Astrocyte (in vitro differentiated cells and primary cell): ENCODE data around the gene HBG2. TPM values are rescaled to one million over a fixed set of nuclear protein-coding genes. Genes with fewer than 3 reads are reported as not detected.

Experiments
- DNase-seq: peaks from one replicate; pipeline ENCODE4 v3.0.0-alpha.2; 2010; ENCODE audit warnings: low read depth
- FAIRE-seq: peaks from 2 replicates; lab custom pipeline; 2011; peaks lifted over from hg19 to GRCh38; lab: Jason Lieb, UNC
- H2AFZ ChIP-seq: 2 replicates; pipeline ENCODE4 v1.6.0; 2012; ENCODE audit warnings: low read depth, low read length, inconsistent platforms
- H3K27ac ChIP-seq: 2 replicates; pipeline ENCODE4 v1.5.1; 2011; ENCODE audit warnings: low read depth, low read length, inconsistent platforms
- H3K27me3 ChIP-seq: 2 replicates; pipeline ENCODE4 v1.6.0; 2011; ENCODE audit warnings: low read length, inconsistent platforms; ENCODE audit not compliant: insufficient read depth
- H3K36me3 ChIP-seq: 2 replicates; pipeline ENCODE4 v1.5.1; 2011; ENCODE audit warnings: low read length, inconsistent platforms; ENCODE audit not compliant: insufficient read depth
- H3K4me1 ChIP-seq: 2 replicates; pipeline ENCODE4 v1.5.1; 2011; ENCODE audit warnings: low read length, inconsistent platforms; ENCODE audit not compliant: insufficient read depth
- H3K4me2 ChIP-seq: 2 replicates; pipeline ENCODE4 v1.6.0; 2012; ENCODE audit warnings: low read length, inconsistent platforms
- H3K4me3 ChIP-seq: 2 replicates; pipeline ENCODE4 v1.5.1; 2011; ENCODE audit warnings: low read depth, mild to moderate bottlenecking, low read length, inconsistent platforms; ENCODE audit not compliant: insufficient read depth
- H3K79me2 ChIP-seq: 2 replicates; pipeline ENCODE4 v1.6.0; 2012; ENCODE audit warnings: mild to moderate bottlenecking, low read length, inconsistent platforms; ENCODE audit not compliant: insufficient read depth
- H3K9ac ChIP-seq: 2 replicates; pipeline ENCODE4 v1.6.0; 2012; ENCODE audit warnings: mild to moderate bottlenecking, low read length, inconsistent platforms
- H3K9me3 ChIP-seq: 2 replicates; pipeline ENCODE4 v1.5.1; 2012; ENCODE audit warnings: low read depth, mild to moderate bottlenecking, low read length, inconsistent platforms; ENCODE audit not compliant: insufficient read depth
- H4K20me1 ChIP-seq: 2 replicates; pipeline ENCODE4 v1.6.0; 2012; ENCODE audit warnings: low read length, inconsistent platforms; ENCODE audit not compliant: insufficient read depth
- H3K27ac Mint-ChIP-seq: one replicate; pipeline ENCODE4 v1.8.0; 2021; ENCODE audit warnings: mild to moderate bottlenecking, mixed read lengths; ENCODE audit not compliant: unreplicated experiment
- H3K27me3 Mint-ChIP-seq: one replicate; pipeline ENCODE4 v1.8.0; 2021; ENCODE audit warnings: low read depth, mixed read lengths; ENCODE audit not compliant: unreplicated experiment
- H3K36me3 Mint-ChIP-seq: one replicate; pipeline ENCODE4 v1.8.0; 2021; ENCODE audit warnings: low read depth, mixed read lengths; ENCODE audit not compliant: unreplicated experiment
- H3K4me1 Mint-ChIP-seq: one replicate; pipeline ENCODE4 v1.8.0; 2021; ENCODE audit warnings: low read depth, mixed read lengths; ENCODE audit not compliant: unreplicated experiment
- H3K4me3 Mint-ChIP-seq: one replicate; pipeline ENCODE4 v1.8.0; 2021; ENCODE audit warnings: mild to moderate bottlenecking, moderate library complexity, mixed read lengths; ENCODE audit not compliant: unreplicated experiment
- H3K9me3 Mint-ChIP-seq: one replicate; pipeline ENCODE4 v1.8.0; 2021; ENCODE audit warnings: mild to moderate bottlenecking, mixed read lengths; ENCODE audit not compliant: unreplicated experiment
- CTCF ChIP-seq: IDR thresholded peaks from 2 replicates; pipeline ENCODE4 v1.5.1; 2011; ENCODE audit warnings: low read depth, mild to moderate bottlenecking, inconsistent platforms, low read length, moderate library complexity; ENCODE audit not compliant: insufficient read depth
- EZH2 ChIP-seq: IDR thresholded peaks from 2 replicates; pipeline ENCODE4 v1.6.1; 2012; ENCODE audit warnings: mild to moderate bottlenecking, low read length, inconsistent platforms; ENCODE audit not compliant: insufficient read depth
- total RNA-seq: library from RNA; stranded (reverse); gene quantifications from 2 replicates; pipeline ENCODE4 v1.2.1, GENCODE V29; 2021

Gene HBG2
- total RNA-seq, 1 donor from 2014 or later = not detected

DNA sequence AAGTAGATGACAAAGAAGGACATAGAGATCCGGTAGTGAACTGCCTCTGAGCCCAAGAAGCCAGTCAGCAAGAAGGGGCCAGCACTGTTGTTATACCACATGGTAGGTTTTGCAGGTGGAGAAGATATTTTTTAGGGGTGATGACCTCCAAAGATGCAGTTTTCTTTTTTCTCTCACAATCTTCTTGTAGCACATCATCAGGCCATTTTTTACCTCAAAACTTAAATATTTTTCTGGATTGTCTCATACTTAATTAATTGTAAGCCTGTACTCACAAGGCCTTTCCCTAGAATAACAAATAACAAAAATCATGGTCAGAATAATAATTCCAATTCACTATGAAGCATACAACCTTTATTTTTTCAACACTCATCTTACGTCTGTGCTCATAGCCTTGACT, 47.3 kb upstream of the HBG2 start, which contains the start of gene OR51B4:
TSS of gene OR51B4 (minus strand) at position 101 of the 400 bp plus-strand sequence. CDS start at position 101, 0 bp downstream.
- no peaks in the 10 kb centered on the region for H3K27me3 ChIP-seq
- Mint-ChIP-seq H3K4me1 (peaks cover 2% of the 10 kb centered on the region), H3K4me3 (no peak within 1 kb of the TSS), H3K9me3 (no peaks in the 10 kb centered on the region), H3K27ac (no peak within 1 kb of the TSS), H3K36me3 (no peaks in the 10 kb centered on the region), H3K27me3 (no peaks in the 10 kb centered on the region)
- FAIRE-seq (no peak), DNase-seq (no peak)
- H3K4me2 ChIP-seq = no peak within 1 kb of the TSS
- H3K27ac ChIP-seq = no peak within 1 kb of the TSS
- TF ChIP-seq EZH2 (no peak), CTCF (no peak)
- H3K4me3 ChIP-seq = no peak within 1 kb of the TSS
- no peaks in the 10 kb centered on the region for H3K36me3 ChIP-seq
- no peaks in the 10 kb centered on the region for H4K20me1 ChIP-seq
- H3K79me2 ChIP-seq = no peaks in the 10 kb centered on the region
- no peak within 1 kb of the TSS for H2AFZ ChIP-seq
- no peak within 1 kb of the TSS for H3K9ac ChIP-seq
- H3K9me3 ChIP-seq = no peaks in the 10 kb centered on the region
- H3K4me1 ChIP-seq = no peaks in the 10 kb centered on the region

GRCh38 chr11:5300251-5300650, 45.7 kb upstream of the HBG2 start:
- Histone ChIP-seq H3K27me3 (no peaks in the 10 kb centered on the region), H3K79me2 (no peaks in the 10 kb centered on the region), H3K4me1 (no peaks in the 10 kb centered on the region), H3K4me3 (no peak overlapping the region), H3K9ac (no peak overlapping the region), H3K27ac (no peak overlapping the region), H2AFZ (no peak overlapping the region), H3K9me3 (no peaks in the 10 kb centered on the region), H3K4me2 (no peak overlapping the region), H3K36me3 (no peaks in the 10 kb centered on the region), H4K20me1 (no peaks in the 10 kb centered on the region)
- DNase-seq = no peak
- Mint-ChIP-seq H3K27me3 (no peaks in the 10 kb centered on the region), H3K4me1 (peaks cover 2% of the 10 kb centered on the region), H3K4me3 (no peak overlapping the region), H3K9me3 (no peaks in the 10 kb centered on the region), H3K36me3 (no peaks in the 10 kb centered on the region), H3K27ac (no peak overlapping the region)
- no peak for FAIRE-seq
- TF ChIP-seq CTCF = no peak
- TF ChIP-seq EZH2 = no peak

GRCh38 chr11:5298451-5298850, 43.9 kb upstream of the HBG2 start:
- FAIRE-seq = no peak
- no peak overlapping the region for H3K4me2 ChIP-seq
- DNase-seq = no peak

More at GRCh38 chr11:5298451-5298850, 43.9 kb upstream of the HBG2 start:
- Histone ChIP-seq H3K36me3 (no peaks in the 10 kb centered on the region), H3K9ac (no peak overlapping the region), H3K79me2 (no peaks in the 10 kb centered on the region), H3K27me3 (no peaks in the 10 kb centered on the region), H4K20me1 (no peaks in the 10 kb centered on the region), H2AFZ (no peak overlapping the region), H3K4me1 (no peaks in the 10 kb centered on the region), H3K9me3 (no peaks in the 10 kb centered on the region), H3K4me3 (no peak overlapping the region), H3K27ac (no peak overlapping the region)
- Mint-ChIP-seq H3K27ac (no peak overlapping the region), H3K4me3 (no peak overlapping the region), H3K36me3 (no peaks in the 10 kb centered on the region), H3K9me3 (peaks cover under 1% of the 10 kb centered on the region), H3K4me1 (no peaks in the 10 kb centered on the region), H3K27me3 (no peaks in the 10 kb centered on the region)
- TF ChIP-seq EZH2 (no peak), CTCF (no peak)
